HG03064 (cell line): Measurements from ENCODE around the gene MUC15.

Experiments
- ATAC-seq: cut with Tn5 transposase; IDR thresholded peaks from one replicate; pipeline ENCODE4 v1.9.1; 2021; ENCODE audit warnings: low read depth; ENCODE audit not compliant: unreplicated experiment

MUC15 gene

DNA sequence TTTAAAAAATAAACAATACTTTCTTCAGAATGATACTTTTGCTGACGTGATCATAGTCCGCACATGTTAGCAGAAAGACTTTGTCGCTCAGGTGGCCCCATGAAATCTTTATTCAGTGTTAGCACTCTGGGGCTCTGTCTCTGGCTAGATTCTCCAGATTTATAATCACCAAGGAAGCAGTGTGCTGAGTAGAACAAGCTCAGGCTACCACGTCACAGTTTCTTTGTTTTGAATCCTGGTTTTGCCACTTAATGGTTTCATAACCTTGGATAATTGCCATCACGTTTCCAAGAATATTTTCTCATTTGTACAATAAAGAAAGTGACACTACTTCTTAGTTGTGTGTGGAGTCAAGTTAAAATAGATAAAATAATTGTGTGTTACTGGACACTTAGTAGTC is 3.9 kb upstream of the MUC15 start:
- ATAC-seq = no peak

DNA sequence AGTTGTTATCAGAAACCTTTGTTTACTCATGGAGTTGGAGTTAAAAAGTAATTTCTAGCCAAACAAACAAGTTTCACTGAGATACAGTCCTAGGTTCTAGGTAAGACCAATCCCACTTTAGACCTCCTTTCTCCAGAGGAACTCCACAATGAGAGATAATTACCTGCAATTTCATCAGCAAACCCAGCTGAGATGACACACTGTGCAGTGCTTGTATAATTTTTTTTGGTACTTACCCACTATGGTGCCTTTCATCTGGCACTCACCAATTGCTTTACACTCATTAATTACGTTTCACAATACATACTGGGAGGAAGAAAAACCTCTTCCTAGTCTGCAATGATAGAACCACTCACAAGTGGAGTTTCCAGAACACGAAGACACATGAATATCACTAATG is 1.8 kb upstream of the MUC15 start:
- ATAC-seq = no peak

- no peak for ATAC-seq
Observed at GRCh38 chr11:26572770-26573402, 823 bp upstream of the MUC15 start.

DNA sequence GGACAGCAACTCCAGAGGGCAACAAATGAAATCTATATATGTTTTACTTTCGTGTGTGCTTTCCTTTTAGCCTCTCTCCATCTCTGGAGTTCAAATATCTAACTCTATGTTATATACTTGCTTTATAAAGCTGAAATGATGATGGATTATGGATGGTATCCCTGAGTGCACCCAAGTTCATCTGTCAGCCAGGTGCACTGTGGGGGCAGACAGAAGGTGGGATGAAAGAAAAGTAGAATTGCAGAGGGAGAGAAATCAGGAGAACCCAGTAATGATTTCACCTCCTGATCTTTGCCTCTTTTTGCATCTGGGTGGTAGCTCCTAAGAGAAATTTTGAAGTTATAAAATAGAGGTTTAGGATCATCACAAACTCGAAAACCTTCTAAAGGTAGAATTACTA is 2.4 kb downstream of the MUC15 start:
- no peak for ATAC-seq

DNA sequence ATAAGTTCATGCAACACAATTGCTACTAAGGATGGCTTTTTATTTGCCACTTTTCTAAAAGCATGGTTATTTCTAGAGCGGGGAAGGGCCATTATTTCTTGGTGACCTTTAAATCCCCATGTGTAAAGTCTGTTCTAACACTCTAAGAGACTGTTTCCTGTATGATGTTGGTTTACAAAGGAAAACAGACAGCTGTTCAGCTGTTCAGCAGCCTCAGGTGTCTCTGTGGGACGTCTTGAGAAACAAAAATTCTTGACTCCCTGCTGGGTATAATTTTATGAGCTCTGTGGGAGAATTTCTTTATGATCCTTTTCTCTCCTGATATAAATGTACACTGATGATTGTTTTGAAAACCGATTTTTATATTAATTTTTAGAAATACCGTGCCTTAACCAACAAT is 13.9 kb downstream of the MUC15 start:
- ATAC-seq = no peak

DNA sequence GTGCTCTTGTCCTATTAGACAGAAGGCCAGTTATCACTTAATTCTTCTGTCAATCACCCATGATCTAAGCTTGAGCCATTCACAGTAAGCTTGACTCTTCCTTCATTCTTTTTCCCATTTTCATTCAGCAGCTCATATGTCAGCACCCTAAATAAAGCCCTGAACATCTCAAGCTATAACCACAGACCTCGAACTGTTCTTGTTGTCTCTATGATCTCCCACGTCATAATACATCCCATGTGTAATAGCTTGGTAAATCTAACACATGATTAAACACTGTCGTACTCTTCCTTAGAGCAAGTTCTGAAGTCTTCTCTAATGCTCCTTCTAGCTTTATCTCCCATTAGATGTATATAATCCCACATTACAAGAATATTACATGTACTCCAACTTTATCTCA is 14.4 kb downstream of the MUC15 start:
- no peak for ATAC-seq

GRCh38 chr11:26556582-26556981 is 15.5 kb downstream of the MUC15 start:
- ATAC-seq = no peak

DNA sequence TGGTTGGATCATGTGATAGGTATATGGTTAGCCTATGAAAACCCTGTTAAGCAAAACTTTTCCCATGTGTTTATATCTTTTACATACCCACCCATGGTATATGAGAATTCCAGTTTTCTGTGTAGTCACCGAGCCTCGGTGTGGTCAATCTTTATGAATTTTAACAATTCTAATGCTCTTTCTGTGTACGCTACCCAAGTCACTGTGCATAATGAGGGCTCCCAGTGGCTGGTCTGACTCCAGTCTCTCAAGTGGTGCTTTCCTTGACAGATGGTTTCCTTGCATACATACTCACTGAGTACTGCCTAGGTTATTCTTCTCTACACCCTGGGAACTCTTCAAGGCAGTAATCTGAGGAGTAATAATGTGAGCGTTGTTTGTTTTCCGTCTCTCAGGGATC is 17.6 kb downstream of the MUC15 start:
- ATAC-seq = no peak

DNA sequence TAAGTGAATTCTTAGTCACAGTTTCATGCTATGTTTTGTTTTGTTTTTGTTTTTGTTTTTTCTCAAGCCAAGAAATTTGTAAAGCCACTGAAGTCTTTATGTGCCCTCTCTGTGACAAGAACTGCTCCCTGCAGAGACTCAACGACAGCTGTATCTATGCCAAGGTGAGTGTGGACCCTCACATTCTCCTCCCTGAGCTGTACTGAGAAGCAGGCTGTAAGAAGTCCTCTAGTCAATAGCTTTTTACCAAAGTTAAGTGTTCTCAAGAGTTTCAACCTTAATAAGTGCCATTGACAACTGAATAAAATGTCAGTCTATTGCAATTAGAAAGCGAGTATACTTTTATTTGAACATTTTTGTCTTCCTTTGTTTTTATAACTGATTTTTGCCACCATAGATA is 18.9 kb downstream of the MUC15 start:
- no peak for ATAC-seq

DNA sequence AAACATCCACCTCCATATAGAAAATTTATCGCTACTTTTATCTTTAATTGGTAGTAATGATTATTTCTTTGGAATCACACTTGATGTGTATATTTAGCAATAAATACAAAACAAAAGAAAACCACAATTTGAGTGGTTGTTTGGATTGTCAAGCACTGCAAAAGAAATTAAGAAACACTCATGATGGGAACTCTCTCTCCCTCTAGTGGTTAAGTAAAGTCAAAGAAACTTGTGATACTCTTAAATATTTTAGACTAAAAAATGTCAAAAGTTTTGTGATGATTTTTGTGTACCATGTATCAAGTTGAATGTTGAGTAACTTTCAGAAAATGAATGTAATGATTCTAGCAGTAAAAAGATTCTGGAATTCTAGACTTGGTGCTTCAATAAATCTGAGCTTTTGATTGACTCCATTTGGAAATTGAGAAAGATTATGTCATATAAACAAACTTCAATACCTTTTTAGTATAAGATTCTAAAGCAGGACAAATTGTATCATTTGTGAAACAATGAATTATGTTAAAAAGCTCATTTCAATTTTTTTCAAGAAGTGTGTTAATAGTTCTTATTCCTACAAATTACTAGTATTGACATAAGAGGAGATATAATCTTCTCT is 20.8 kb downstream of the MUC15 start:
- ATAC-seq = no peak

- ATAC-seq = no peak
Observed at GRCh38 chr11:26550022-26550421, 22.0 kb downstream of the MUC15 start.

DNA sequence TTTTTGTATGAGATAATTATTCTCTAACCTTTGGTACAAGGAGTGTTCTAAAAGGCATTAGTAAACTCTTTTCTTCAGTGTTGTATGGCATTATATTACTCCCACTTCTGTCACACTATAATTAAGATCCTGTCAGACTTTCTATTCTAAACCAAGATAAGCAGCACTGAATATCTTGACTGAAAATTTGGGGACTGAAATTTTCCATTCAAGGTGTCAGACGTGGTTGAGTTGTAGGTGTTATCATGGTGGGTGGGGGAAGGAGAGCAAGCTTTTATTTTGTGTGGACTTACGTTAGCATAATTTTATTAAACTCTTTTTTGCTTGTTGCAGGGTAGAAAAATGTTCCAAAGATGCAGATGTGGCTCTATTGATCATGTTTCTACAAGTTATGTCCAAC is 22.9 kb downstream of the MUC15 start:
- no peak for ATAC-seq

DNA sequence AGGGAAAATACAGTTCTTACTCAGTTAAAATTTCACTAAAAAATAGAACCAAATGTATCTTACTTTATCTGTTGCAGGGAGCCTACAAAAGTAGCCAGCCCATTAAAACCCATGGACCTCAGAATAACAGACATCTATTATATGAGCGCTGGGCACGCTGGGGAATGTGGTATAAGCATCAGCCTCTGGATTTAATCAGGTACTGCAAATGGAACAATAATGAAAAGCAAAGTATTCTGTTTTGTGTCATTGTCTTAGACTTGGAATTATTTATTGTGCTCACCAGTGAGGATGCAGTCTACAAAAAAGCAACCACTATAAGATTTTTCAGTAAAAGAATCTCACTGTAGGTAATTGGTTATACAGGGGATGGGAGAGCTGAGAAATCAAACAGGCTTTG is 30.2 kb downstream of the MUC15 start:
- ATAC-seq = no peak

DNA sequence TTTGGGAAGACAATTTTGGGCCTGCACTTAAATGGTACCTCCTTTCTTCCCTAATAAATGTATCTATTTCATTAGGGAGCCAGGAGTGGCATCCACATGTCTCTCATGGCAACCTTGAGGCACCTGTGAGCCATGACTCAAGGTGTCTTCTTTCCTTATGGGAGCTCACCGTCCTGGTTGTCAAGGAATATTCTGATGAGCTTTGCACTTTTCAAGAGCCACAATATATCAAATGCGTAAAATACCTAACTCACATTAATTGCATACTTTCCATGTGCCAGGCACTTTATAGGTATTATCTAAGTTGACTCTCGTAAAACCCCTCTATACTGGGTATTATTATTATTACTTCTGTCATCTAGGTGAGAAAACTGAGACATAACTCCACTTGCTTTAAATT is 32.5 kb downstream of the MUC15 start:
- ATAC-seq = no peak

DNA sequence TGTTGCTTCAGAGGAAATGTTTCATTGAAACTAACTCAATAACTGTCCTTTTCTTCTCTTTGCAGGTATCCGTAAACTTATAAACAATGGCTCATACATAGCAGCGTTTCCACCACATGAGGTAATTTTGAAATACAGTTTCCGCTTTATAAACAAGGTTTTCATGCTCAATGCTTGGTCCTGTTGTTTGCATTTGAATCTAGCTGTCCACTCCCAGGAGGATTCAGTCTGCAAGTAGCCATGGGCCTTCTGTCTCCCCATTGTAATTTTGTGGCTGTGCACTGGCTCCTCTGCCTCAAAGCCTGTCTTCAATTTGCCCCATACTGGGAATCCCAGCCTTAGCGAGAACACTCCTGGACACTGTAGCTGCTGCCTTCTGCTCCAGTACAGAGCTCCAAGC is 34.7 kb downstream of the MUC15 start:
- no peak for ATAC-seq

GRCh38 chr11:26527685-26528084 is 44.4 kb downstream of the MUC15 start:
- ATAC-seq = no peak

- ATAC-seq = no peak
Observed at GRCh38 chr11:26522912-26523610, 49.0 kb downstream of the MUC15 start.

GRCh38 chr11:26519469-26519868 is 52.6 kb downstream of the MUC15 start:
- no peak for ATAC-seq

DNA sequence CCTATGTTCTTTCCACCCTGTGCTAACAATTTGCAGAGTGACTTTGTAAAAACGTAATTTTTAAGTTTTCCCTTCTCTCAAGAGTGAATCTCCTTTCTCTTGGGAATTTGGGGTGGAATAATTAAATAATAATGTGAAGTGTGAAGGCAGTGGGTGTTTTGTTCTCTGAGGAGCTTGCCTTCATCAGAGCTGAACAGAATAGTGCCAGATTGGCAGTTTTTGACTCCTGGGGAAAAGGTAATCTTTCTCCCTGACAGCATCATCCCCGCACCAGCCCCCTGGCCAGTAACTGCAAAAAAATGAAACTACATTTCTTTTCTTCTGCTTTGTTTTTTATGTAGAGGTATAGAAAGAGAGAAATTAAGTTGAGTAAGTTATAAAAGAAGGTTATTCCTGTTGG is 59.9 kb downstream of the MUC15 start:
- no peak for ATAC-seq

GRCh38 chr11:26510756-26511155 is 61.3 kb downstream of the MUC15 start:
- ATAC-seq = no peak

GRCh38 chr11:26510164-26510563 is 61.9 kb downstream of the MUC15 start:
- no peak for ATAC-seq
